ENCODE measurements around the gene CA5A.
"Not testable (repeated sequence)": the region's sequence is repeated elsewhere in the genome, so short reads cannot be mapped to it uniquely, and the experiment has no call there.

CA5A gene

DNA sequence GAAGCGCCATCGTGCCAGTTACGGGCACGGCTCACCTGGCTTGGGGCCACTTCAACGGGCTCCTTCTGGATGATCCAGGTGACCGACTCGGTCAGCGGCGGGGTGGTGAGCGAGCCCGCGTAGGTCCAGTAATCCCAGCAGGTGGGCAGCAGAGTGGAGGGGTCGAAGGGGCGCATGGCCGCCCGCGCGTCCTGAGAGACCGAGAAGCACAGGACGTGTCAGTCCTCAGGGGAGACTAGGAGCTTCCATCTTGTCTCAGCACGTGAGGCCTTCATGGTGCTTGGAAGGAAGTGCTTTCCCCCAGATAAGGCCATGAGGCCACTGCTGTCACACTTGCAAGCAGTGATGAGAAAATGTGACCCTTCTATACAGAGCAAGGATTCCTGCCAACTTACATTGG, 44.6 kb downstream of the CA5A start:
- Histone ChIP-seq H3K36me3 (ENCODE audit: insufficient read depth, low read length) (no peaks in the 10 kb centered on the region), H3K4me3 (no peak overlapping the region), H3K9ac (ENCODE audit: insufficient read length) (no peak overlapping the region), H3K27ac (no peak overlapping the region), H3K9me3 (ENCODE audit: low read depth, low read length) (no peaks in the 10 kb centered on the region)
- TF ChIP-seq FOXP2 (optimal IDR thresholded peaks at IDR 0.05; ENCODE audit: control extremely low read depth, extremely low read length, insufficient read depth) (no peak), EZH2 (IDR thresholded peaks at IDR 0.05) (no peak), POLR2AphosphoS5 (IDR thresholded peaks at IDR 0.05; ENCODE audit: borderline replicate concordance, low read depth, low read length) (no peak)
- no peak for DNase-seq (ENCODE audit: low read depth, low spot score)

GRCh38 chr16:87889762-87890161, 46.6 kb downstream of the CA5A start:
- H3K4me3 ChIP-seq; DNase-seq (ENCODE audit: low read depth, low spot score); H3K9ac ChIP-seq (ENCODE audit: insufficient read length); H3K9me3 ChIP-seq (ENCODE audit: low read depth, low read length); H3K36me3 ChIP-seq (ENCODE audit: insufficient read depth, low read length); H3K27ac ChIP-seq: not testable (repeated sequence)

DNA sequence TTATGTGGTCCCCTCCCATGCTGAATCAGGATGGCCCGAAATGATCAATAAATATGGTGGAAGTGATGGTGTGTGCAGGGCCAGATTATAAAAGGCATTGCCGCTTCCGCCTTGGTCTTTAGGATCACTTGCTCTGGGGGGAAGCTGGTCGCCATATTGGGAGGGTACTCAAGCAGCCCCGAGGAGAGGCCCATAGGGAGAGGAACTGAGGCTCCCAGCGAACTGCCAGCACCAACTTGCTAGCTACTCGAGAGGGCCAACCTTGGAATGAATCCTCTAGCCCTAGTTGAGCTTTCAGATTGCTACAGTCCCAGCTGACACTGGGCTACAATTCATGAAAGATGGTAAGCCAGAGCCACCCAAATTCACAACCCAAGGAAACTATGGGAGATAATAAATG, 48.0 kb downstream of the CA5A start:
- not testable (repeated sequence) for H3K4me3 ChIP-seq; DNase-seq (ENCODE audit: low read depth, low spot score); H3K9me3 ChIP-seq (ENCODE audit: low read depth, low read length); H3K27ac ChIP-seq; H3K9ac ChIP-seq (ENCODE audit: insufficient read length); H3K36me3 ChIP-seq (ENCODE audit: insufficient read depth, low read length)

DNA sequence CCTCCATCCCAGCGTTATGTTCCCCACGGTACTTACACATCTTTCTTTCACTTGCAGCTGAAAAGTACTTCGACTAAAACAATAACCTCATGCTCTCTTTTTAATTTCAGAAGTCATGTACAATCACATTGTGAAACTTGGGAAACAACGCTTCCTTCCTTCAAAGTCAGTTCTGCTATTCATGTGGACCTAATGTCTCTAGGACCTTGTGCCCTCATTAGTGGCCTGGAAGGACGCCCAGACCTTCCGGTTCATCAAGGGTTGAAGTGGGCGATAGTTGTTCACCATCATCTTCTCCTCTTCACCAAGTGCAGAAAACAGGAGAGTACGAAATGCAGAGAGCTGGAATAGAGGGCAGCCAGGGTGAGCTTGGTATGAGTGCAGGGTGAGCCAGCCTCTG, 48.4 kb downstream of the CA5A start:
- not testable (repeated sequence) for H3K9ac ChIP-seq (ENCODE audit: insufficient read length); H3K4me3 ChIP-seq; H3K9me3 ChIP-seq (ENCODE audit: low read depth, low read length); DNase-seq (ENCODE audit: low read depth, low spot score); H3K27ac ChIP-seq; H3K36me3 ChIP-seq (ENCODE audit: insufficient read depth, low read length)

DNA sequence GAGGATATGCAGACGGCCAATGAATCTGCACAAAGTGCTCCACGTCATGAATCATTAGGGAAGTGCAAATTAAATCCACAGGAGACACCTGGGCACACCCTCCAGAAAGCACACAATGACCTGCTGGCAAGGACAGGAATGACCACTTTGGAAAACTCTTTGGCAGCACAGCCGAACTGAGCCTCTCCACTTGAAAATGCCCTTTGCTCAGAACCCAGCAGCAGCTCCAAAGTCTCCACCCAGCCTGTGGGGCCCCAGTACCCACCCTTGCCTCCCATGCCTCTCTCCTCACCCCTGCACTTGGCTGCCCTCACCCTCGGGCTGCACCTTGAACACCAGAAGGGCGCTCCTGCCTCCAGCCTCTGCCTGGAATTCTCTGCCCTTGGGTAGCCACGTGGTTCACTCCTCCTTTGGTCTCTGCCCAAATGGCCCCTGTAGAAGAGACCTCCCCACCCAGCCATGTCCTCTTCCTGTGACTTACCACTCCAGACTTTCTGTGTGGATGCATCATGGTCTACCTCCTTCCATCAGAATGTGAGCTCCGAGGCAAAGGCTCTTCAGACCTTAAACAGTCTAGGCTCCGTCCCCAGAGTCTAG, 50.9 kb downstream of the CA5A start:
- not testable (repeated sequence) for DNase-seq (ENCODE audit: low read depth, low spot score); H3K4me3 ChIP-seq; H3K36me3 ChIP-seq (ENCODE audit: insufficient read depth, low read length)

DNA sequence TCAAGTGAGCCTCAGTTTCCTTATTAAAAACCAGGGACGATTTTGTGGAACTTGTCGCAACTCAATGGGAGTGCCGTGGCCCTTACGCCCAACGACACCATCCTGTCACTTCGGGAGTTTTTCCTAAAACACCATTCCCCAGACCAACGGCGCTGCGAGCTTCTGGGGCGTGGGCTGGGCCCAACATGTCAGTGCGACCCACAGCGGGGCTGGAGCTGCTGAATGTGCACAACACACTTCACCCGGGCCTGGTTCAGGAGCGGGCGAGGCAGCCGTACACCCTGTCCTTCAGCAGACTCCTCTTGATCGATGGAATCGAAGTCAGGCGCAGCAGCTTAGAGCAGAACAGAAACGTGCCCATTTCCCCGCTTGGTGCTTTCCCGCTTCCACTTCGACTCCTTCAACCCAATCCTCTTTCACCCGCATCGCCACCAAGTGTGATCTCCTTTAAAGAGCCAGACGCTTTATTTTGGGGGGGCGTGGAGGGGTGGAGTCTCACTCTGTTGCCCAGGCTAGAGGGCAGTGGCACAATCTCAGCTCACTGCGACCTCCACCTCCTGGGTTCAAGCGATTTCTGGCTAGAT, 53.8 kb downstream of the CA5A start:
- TF ChIP-seq FOXP2 (optimal IDR thresholded peaks at IDR 0.05; ENCODE audit: control extremely low read depth, extremely low read length, insufficient read depth) (no peak), EZH2 (IDR thresholded peaks at IDR 0.05) (no peak), POLR2AphosphoS5 (IDR thresholded peaks at IDR 0.05; ENCODE audit: borderline replicate concordance, low read depth, low read length) (no peak)
- H3K9ac ChIP-seq (ENCODE audit: insufficient read length), result no peak overlapping the region
- H3K36me3 ChIP-seq (ENCODE audit: insufficient read depth, low read length), result no peaks in the 10 kb centered on the region
- no peaks in the 10 kb centered on the region for H3K9me3 ChIP-seq (ENCODE audit: low read depth, low read length)
- H3K4me3 ChIP-seq, result no peak overlapping the region
- no peak for DNase-seq (ENCODE audit: low read depth, low spot score)
- H3K27ac ChIP-seq, result no peak overlapping the region

More for the DNA sequence above, 50.9 kb downstream of the CA5A start:
- not testable (repeated sequence) for H3K9ac ChIP-seq (ENCODE audit: insufficient read length); H3K27ac ChIP-seq; H3K9me3 ChIP-seq (ENCODE audit: low read depth, low read length)

DNA sequence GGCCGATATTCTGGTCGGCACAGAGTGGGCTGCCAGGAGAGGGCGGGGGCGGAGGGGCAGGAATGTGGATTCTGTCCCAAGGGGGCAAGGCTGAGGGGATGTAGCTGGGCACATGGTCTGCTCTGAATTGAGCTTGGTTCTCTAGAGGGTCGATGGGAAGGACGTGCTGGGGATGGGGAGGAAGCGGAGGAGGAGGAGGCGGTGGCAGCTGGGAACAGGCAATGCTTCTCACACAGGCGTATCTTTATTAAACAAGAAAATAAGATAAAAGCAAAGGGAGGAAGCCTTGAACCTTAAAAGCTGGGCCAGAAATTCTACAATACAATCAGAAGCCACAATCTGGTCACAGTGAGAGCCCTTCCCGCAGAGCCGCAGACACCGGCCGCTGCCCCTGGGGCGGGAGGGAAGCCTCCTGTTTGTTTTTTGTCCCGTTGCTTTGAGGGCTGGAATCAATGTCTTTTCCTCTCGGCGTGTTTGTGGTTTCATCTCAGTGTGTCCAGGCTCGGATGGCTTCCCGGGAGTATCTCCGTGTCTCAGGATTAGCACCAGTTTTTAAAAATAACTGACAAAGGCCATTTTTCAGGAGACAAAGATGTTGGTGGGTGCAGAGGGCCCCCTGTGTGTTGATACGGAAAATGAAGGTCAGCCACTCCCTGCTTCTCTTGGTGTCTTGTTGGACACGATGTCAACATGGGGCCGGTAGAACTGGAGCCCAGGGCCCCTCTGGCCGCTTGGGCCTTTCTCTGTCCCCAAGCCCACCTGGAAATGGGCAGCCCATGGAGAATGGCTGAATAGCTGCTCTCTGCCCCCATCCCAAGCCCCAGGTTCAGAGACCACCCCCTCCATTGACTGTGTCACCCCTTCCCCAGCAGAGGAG, 54.8 kb downstream of the CA5A start:
- Histone ChIP-seq H3K9ac (ENCODE audit: insufficient read length) (no peak overlapping the region), H3K36me3 (ENCODE audit: insufficient read depth, low read length) (no peaks in the 10 kb centered on the region), H3K4me3 (no peak overlapping the region), H3K9me3 (ENCODE audit: low read depth, low read length) (no peaks in the 10 kb centered on the region), H3K27ac (no peak overlapping the region)
- no peak for TF ChIP-seq FOXP2 (optimal IDR thresholded peaks at IDR 0.05; ENCODE audit: control extremely low read depth, extremely low read length, insufficient read depth)
- TF ChIP-seq EZH2 (IDR thresholded peaks at IDR 0.05), result no peak
- no peak for TF ChIP-seq POLR2AphosphoS5 (IDR thresholded peaks at IDR 0.05; ENCODE audit: borderline replicate concordance, low read depth, low read length)
- DNase-seq (ENCODE audit: low read depth, low spot score), result no peak

- Histone ChIP-seq H3K4me3 (no peak overlapping the region), H3K9me3 (ENCODE audit: low read depth, low read length) (no peaks in the 10 kb centered on the region), H3K36me3 (ENCODE audit: insufficient read depth, low read length) (no peaks in the 10 kb centered on the region), H3K9ac (ENCODE audit: insufficient read length) (no peak overlapping the region), H3K27ac (no peak overlapping the region)
- DNase-seq (ENCODE audit: low read depth, low spot score), result no peak
- TF ChIP-seq FOXP2 (optimal IDR thresholded peaks at IDR 0.05; ENCODE audit: control extremely low read depth, extremely low read length, insufficient read depth), result no peak
- TF ChIP-seq EZH2 (IDR thresholded peaks at IDR 0.05), result no peak
- no peak for TF ChIP-seq POLR2AphosphoS5 (IDR thresholded peaks at IDR 0.05; ENCODE audit: borderline replicate concordance, low read depth, low read length)
These were observed 56.1 kb downstream of the CA5A start for GRCh38 chr16:87880117-87880696.

- H3K4me3 ChIP-seq; H3K9ac ChIP-seq (ENCODE audit: insufficient read length); H3K9me3 ChIP-seq (ENCODE audit: low read depth, low read length); H3K36me3 ChIP-seq (ENCODE audit: insufficient read depth, low read length); H3K27ac ChIP-seq; DNase-seq (ENCODE audit: low read depth, low spot score): not testable (repeated sequence)
These were observed 56.8 kb downstream of the CA5A start for GRCh38 chr16:87879411-87880013.
